HEK293 (cell line): ENCODE measurements around the gene TRPM5.

Experiments used
- CTCF ChIA-PET: fragments of 350-600 bp; formaldehyde crosslinking; extraction: SDS; loops from one replicate; lab custom pipeline; 2021; ENCODE audit warnings: antibody characterized with exemption; lab: Yijun Ruan, JAX
- POLR2A ChIA-PET: fragments of 300-600 bp; formaldehyde crosslinking; extraction: SDS; loops from one replicate; lab custom pipeline; 2020; ENCODE audit warnings: antibody characterized with exemption, inconsistent platforms; lab: Yijun Ruan, JAX
- H3K27ac ChIP-seq: fragments of 200-500 bp; sonication (Bioruptor generic); 2 replicates; pipeline ENCODE4 v1.5.1; 2014; ENCODE audit warnings: low read depth, low read length, control low read depth, inconsistent platforms; ENCODE audit errors: extremely low read depth
- H3K36me3 ChIP-seq, 2 experiments: fragments of 200-500 bp in 1 of 2; sonication (Bioruptor generic) in 1 of 2; 1 replicate in 1 of 2; 2 replicates in 1 of 2; pipeline ENCODE4 v1.5.1; 2014 to 2017; ENCODE audit warnings: inconsistent platforms in 2 of 2, low read length in 2 of 2; ENCODE audit not compliant: control insufficient read depth in 2 of 2, insufficient read depth in 1 of 2
- H3K4me1 ChIP-seq: fragments of 200-500 bp; sonication (Bioruptor generic); 2 replicates; pipeline ENCODE4 v1.5.1; 2014; ENCODE audit warnings: mild to moderate bottlenecking, low read length, inconsistent platforms; ENCODE audit not compliant: control insufficient read depth, insufficient read depth
- H3K4me3 ChIP-seq: 2 replicates; pipeline ENCODE4 v1.5.1; 2011; ENCODE audit warnings: low read depth, mild to moderate bottlenecking, control low read depth, low read length, moderate library complexity
- H3K9me3 ChIP-seq: fragments of 200-500 bp; sonication (Bioruptor generic); 2 replicates; pipeline ENCODE4 v1.5.1; 2014; ENCODE audit warnings: low read depth, low read length, inconsistent platforms; ENCODE audit not compliant: control insufficient read depth, insufficient read depth
- BCL11B ChIP-seq: fragments of 450-650 bp; formaldehyde crosslinking; IDR thresholded peaks from 2 replicates; pipeline ENCODE4 v1.5.1; 2016; ENCODE audit warnings: low read depth, missing biosample characterization, missing genetic modification characterization
- GLIS2 ChIP-seq: fragments of 450-650 bp; formaldehyde crosslinking; IDR thresholded peaks from 2 replicates; pipeline ENCODE4 v1.5.1; 2016; ENCODE audit warnings: missing biosample characterization, missing genetic modification characterization
- HOXD13 ChIP-seq: sonication (generic); formaldehyde crosslinking; IDR thresholded peaks from 2 replicates; pipeline ENCODE4 v1.8.0; 2022; ENCODE audit warnings: missing genetic modification reagents, borderline replicate concordance
- SP7 ChIP-seq: fragments of 450-650 bp; formaldehyde crosslinking; IDR thresholded peaks from 2 replicates; pipeline ENCODE4 v1.5.1; 2016; ENCODE audit warnings: missing biosample characterization, missing genetic modification characterization
- ZNF175 ChIP-seq: fragments of 450-650 bp; formaldehyde crosslinking; IDR thresholded peaks from 2 replicates; pipeline ENCODE4 v1.5.1; 2016; ENCODE audit warnings: missing biosample characterization, missing genetic modification characterization
- ZNF19 ChIP-seq: fragments of 450-650 bp; formaldehyde crosslinking; IDR thresholded peaks from 2 replicates; pipeline ENCODE4; 2016; ENCODE audit warnings: missing biosample characterization, missing genetic modification characterization, low read depth
- ZNF311 ChIP-seq: fragments of 450-650 bp; formaldehyde crosslinking; IDR thresholded peaks from 2 replicates; pipeline ENCODE4 v1.5.1; 2017; ENCODE audit warnings: missing biosample characterization, missing genetic modification characterization, borderline replicate concordance
- ZNF514 ChIP-seq: fragments of 450-650 bp; formaldehyde crosslinking; IDR thresholded peaks from 2 replicates; pipeline ENCODE4 v1.5.1; 2016; ENCODE audit warnings: missing biosample characterization, missing genetic modification characterization
- ZNF548 ChIP-seq: fragments of 450-650 bp; formaldehyde crosslinking; IDR thresholded peaks from 2 replicates; pipeline ENCODE4 v1.5.1; 2016; ENCODE audit warnings: missing biosample characterization, missing genetic modification characterization
- ZNF555 ChIP-seq: fragments of 450-650 bp; formaldehyde crosslinking; conservative IDR thresholded peaks from 2 replicates; pipeline ENCODE4 v1.5.1; 2017; ENCODE audit warnings: missing biosample characterization, mild to moderate bottlenecking, missing genetic modification characterization, inconsistent platforms
- ZNF664 ChIP-seq: fragments of 450-650 bp; formaldehyde crosslinking; IDR thresholded peaks from 2 replicates; pipeline ENCODE4 v1.5.1; 2016; ENCODE audit warnings: missing biosample characterization, missing genetic modification characterization
- ZNF670 ChIP-seq: fragments of 450-650 bp; formaldehyde crosslinking; IDR thresholded peaks from 2 replicates; pipeline ENCODE4 v1.5.1; 2016; ENCODE audit warnings: missing biosample characterization, missing genetic modification characterization, low read depth
- ZNF792 ChIP-seq: fragments of 450-650 bp; formaldehyde crosslinking; IDR thresholded peaks from 2 replicates; pipeline ENCODE4 v1.5.1; 2016; ENCODE audit warnings: missing biosample characterization, missing genetic modification characterization
- ZSCAN16 ChIP-seq: fragments of 450-650 bp; formaldehyde crosslinking; IDR thresholded peaks from 2 replicates; pipeline ENCODE4 v1.5.1; 2016; ENCODE audit warnings: missing biosample characterization, missing genetic modification characterization
- TF ChIP-seq, protein P1 (sequence below): fragments of 450-650 bp; formaldehyde crosslinking; IDR thresholded peaks from 2 replicates; pipeline ENCODE4 v1.5.1; 2016; ENCODE audit warnings: missing biosample characterization, missing genetic modification characterization
- TF ChIP-seq, protein P2 (sequence below): fragments of 450-650 bp; formaldehyde crosslinking; IDR thresholded peaks from 2 replicates; pipeline ENCODE4 v1.5.1; 2016; ENCODE audit warnings: missing biosample characterization, missing genetic modification characterization
- TF ChIP-seq, protein P3 (sequence below): fragments of 450-650 bp; formaldehyde crosslinking; IDR thresholded peaks from 2 replicates; pipeline ENCODE4 v1.5.1; 2016; ENCODE audit warnings: missing biosample characterization, missing genetic modification characterization
- TF ChIP-seq, protein P4 (sequence below): fragments of 450-650 bp; formaldehyde crosslinking; optimal IDR thresholded peaks from 2 replicates; pipeline ENCODE3; 2016; ENCODE audit warnings: missing biosample characterization, mild to moderate bottlenecking, missing genetic modification characterization
- TF ChIP-seq, protein P5 (sequence below): fragments of 450-650 bp; formaldehyde crosslinking; IDR thresholded peaks from 2 replicates; pipeline ENCODE4 v1.5.1; 2016; ENCODE audit warnings: missing biosample characterization, missing genetic modification characterization, low read depth
- TF ChIP-seq, protein P6 (sequence below): fragments of 450-650 bp; formaldehyde crosslinking; conservative IDR thresholded peaks from 2 replicates; pipeline ENCODE4 v1.5.1; 2016; ENCODE audit warnings: low read depth, missing biosample characterization, missing genetic modification characterization
- TF ChIP-seq, protein P7 (sequence below): fragments of 450-650 bp; formaldehyde crosslinking; IDR thresholded peaks from 2 replicates; pipeline ENCODE4 v1.5.1; 2016; ENCODE audit warnings: missing biosample characterization, missing genetic modification characterization

TRPM5 gene

DNA sequence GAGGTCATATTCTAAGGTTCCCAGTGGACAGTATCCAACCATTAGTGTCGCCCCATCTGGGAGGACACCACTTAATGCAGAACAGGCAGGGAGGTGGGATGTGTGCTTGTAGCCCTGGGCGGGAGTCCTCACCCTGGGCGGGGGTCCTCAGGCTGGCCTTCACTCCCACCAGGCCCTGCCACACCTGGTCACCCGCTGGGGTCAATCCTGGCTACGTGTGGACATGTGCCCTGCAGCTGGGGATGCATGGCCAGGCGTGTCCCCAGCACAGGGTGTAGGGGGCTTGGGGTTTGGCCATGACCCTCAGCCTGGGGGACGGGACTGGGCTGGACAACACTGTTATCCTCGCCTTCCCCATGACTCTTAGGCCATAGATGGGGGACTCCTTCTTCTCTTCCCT lies 18.8 kb downstream of the TRPM5 start:
- Histone ChIP-seq H3K27ac (no peak overlapping the region), H3K4me1 (no peaks in the 10 kb centered on the region), H3K9me3 (no peaks in the 10 kb centered on the region), H3K36me3 (no peaks in the 10 kb centered on the region), H3K4me3 (no peak overlapping the region)
- POLR2A ChIA-PET, result no interaction called here
- CTCF ChIA-PET, result interaction anchor here (0.6 to 11.2 kb wide), 4 partner anchors 106 to 466 kb away, joined by 3 to 297 read pairs (median 106); partner anchors contain the start of genes C11orf21 and TSPAN32
- TF ChIP-seq GLIS2 (no peak), ZNF19 (tag by site-specific recombination) (no peak), ZNF548 (tag by site-specific recombination) (no peak), ZNF664 (no peak), HOXD13 (no peak), ZSCAN16 (tag by site-specific recombination) (no peak), ZNF311 (tag by site-specific recombination) (no peak), SP7 (no peak), ZNF514 (no peak), ZNF792 (no peak)
- TF ChIP-seq, protein P1, sequence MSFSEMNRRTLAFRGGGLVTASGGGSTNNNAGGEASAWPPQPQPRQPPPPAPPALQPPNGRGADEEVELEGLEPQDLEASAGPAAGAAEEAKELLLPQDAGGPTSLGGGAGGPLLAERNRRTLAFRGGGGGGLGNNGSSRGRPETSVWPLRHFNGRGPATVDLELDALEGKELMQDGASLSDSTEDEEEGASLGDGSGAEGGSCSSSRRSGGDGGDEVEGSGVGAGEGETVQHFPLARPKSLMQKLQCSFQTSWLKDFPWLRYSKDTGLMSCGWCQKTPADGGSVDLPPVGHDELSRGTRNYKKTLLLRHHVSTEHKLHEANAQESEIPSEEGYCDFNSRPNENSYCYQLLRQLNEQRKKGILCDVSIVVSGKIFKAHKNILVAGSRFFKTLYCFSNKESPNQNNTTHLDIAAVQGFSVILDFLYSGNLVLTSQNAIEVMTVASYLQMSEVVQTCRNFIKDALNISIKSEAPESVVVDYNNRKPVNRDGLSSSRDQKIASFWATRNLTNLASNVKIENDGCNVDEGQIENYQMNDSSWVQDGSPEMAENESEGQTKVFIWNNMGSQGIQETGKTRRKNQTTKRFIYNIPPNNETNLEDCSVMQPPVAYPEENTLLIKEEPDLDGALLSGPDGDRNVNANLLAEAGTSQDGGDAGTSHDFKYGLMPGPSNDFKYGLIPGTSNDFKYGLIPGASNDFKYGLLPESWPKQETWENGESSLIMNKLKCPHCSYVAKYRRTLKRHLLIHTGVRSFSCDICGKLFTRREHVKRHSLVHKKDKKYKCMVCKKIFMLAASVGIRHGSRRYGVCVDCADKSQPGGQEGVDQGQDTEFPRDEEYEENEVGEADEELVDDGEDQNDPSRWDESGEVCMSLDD (tag by site-specific recombination), result no peak
- TF ChIP-seq, protein P2, sequence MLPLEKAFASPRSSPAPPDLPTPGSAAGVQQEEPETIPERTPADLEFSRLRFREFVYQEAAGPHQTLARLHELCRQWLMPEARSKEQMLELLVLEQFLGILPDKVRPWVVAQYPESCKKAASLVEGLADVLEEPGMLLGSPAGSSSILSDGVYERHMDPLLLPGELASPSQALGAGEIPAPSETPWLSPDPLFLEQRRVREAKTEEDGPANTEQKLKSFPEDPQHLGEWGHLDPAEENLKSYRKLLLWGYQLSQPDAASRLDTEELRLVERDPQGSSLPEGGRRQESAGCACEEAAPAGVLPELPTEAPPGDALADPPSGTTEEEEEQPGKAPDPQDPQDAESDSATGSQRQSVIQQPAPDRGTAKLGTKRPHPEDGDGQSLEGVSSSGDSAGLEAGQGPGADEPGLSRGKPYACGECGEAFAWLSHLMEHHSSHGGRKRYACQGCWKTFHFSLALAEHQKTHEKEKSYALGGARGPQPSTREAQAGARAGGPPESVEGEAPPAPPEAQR, result no peak
- TF ChIP-seq, protein P3, sequence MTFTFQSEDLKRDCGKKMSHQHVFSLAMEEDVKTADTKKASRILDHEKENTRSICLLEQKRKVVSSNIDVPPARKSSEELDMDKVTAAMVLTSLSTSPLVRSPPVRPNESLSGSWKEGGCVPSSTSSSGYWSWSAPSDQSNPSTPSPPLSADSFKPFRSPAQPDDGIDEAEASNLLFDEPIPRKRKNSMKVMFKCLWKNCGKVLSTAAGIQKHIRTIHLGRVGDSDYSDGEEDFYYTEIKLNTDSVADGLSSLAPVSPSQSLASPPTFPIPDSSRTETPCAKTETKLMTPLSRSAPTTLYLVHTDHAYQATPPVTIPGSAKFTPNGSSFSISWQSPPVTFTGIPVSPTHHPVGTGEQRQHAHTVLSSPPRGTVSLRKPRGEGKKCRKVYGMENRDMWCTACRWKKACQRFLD (tag by site-specific recombination), result no peak

DNA sequence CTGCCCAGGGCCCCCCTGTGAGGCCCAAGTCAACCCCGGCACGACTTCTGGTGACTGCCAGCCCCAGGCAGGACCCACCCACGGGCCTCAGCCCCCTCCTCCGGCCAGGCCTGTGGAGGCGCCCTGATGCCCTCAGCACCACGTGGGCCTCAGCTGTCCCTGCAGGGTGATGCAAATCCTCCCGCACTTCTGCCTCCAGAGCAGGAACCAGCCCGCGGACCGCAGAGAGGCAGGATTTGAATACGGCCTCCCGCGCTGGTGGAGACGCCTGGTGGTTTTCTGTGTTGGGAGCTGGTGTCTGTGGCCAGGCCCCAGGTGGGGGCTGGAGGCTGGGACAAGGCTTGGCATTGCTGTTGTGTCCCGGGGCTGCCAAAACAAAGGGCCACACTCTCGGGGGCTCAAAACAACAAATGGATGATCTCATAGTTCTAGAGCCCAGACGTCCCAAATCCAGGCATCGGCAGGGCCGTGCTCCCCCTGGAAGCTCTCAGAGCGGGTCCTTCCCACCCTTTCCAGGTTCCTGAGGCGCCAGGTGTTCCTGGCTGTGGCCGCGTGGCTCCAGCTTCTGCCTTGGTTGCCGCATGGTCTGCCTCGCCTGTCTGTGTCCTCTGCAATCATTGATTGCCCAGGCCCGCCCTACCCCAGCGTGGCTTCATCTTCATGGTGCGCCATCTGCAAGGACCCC lies 19.4 kb downstream of the TRPM5 start:
- H3K4me1 ChIP-seq, result no peaks in the 10 kb centered on the region
- POLR2A ChIA-PET, result no interaction called here
- H3K36me3 ChIP-seq, result no peaks in the 10 kb centered on the region
- no peak overlapping the region for H3K4me3 ChIP-seq
- no peak overlapping the region for H3K27ac ChIP-seq
- CTCF ChIA-PET, result interaction anchor here (0.6 to 11.2 kb wide), 3 partner anchors 106 to 436 kb away, joined by 3 to 297 read pairs (median 208); partner anchors contain the start of genes C11orf21 and TSPAN32
- no peaks in the 10 kb centered on the region for H3K9me3 ChIP-seq
- TF ChIP-seq, protein P4, sequence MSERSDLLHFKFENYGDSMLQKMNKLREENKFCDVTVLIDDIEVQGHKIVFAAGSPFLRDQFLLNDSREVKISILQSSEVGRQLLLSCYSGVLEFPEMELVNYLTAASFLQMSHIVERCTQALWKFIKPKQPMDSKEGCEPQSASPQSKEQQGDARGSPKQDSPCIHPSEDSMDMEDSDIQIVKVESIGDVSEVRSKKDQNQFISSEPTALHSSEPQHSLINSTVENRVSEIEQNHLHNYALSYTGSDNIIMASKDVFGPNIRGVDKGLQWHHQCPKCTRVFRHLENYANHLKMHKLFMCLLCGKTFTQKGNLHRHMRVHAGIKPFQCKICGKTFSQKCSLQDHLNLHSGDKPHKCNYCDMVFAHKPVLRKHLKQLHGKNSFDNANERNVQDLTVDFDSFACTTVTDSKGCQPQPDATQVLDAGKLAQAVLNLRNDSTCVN (tag by site-specific recombination), result no peak
- no peak for TF ChIP-seq BCL11B (tag by site-specific recombination)
- TF ChIP-seq, protein P5, sequence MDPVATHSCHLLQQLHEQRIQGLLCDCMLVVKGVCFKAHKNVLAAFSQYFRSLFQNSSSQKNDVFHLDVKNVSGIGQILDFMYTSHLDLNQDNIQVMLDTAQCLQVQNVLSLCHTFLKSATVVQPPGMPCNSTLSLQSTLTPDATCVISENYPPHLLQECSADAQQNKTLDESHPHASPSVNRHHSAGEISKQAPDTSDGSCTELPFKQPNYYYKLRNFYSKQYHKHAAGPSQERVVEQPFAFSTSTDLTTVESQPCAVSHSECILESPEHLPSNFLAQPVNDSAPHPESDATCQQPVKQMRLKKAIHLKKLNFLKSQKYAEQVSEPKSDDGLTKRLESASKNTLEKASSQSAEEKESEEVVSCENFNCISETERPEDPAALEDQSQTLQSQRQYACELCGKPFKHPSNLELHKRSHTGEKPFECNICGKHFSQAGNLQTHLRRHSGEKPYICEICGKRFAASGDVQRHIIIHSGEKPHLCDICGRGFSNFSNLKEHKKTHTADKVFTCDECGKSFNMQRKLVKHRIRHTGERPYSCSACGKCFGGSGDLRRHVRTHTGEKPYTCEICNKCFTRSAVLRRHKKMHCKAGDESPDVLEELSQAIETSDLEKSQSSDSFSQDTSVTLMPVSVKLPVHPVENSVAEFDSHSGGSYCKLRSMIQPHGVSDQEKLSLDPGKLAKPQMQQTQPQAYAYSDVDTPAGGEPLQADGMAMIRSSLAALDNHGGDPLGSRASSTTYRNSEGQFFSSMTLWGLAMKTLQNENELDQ (tag by site-specific recombination), result no peak
- no peak for TF ChIP-seq ZNF555
- TF ChIP-seq, protein P6, sequence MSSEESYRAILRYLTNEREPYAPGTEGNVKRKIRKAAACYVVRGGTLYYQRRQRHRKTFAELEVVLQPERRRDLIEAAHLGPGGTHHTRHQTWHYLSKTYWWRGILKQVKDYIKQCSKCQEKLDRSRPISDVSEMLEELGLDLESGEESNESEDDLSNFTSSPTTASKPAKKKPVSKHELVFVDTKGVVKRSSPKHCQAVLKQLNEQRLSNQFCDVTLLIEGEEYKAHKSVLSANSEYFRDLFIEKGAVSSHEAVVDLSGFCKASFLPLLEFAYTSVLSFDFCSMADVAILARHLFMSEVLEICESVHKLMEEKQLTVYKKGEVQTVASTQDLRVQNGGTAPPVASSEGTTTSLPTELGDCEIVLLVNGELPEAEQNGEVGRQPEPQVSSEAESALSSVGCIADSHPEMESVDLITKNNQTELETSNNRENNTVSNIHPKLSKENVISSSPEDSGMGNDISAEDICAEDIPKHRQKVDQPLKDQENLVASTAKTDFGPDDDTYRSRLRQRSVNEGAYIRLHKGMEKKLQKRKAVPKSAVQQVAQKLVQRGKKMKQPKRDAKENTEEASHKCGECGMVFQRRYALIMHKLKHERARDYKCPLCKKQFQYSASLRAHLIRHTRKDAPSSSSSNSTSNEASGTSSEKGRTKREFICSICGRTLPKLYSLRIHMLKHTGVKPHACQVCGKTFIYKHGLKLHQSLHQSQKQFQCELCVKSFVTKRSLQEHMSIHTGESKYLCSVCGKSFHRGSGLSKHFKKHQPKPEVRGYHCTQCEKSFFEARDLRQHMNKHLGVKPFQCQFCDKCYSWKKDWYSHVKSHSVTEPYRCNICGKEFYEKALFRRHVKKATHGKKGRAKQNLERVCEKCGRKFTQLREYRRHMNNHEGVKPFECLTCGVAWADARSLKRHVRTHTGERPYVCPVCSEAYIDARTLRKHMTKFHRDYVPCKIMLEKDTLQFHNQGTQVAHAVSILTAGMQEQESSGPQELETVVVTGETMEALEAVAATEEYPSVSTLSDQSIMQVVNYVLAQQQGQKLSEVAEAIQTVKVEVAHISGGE (tag by site-specific recombination), result no peak
- TF ChIP-seq, protein P7, sequence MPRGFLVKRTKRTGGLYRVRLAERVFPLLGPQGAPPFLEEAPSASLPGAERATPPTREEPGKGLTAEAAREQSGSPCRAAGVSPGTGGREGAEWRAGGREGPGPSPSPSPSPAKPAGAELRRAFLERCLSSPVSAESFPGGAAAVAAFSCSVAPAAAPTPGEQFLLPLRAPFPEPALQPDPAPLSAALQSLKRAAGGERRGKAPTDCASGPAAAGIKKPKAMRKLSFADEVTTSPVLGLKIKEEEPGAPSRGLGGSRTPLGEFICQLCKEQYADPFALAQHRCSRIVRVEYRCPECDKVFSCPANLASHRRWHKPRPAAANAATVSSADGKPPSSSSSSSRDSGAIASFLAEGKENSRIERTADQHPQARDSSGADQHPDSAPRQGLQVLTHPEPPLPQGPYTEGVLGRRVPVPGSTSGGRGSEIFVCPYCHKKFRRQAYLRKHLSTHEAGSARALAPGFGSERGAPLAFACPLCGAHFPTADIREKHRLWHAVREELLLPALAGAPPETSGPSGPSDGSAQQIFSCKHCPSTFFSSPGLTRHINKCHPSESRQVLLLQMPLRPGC, result no peak
- TF ChIP-seq ZNF670, result no peak
- no peak for TF ChIP-seq ZNF175 (tag by site-specific recombination)
